HUDEP-2 (cell line): ENCODE results near the gene ETNK2.

ENCODE experiments used
- DNase-seq, 76 experiments: peaks; one replicate each; lab custom pipeline; 2025; ENCODE audit not compliant: unreplicated experiment in 76 of 76; lab: John Stamatoyannopoulos, UW

ETNK2 gene

GRCh38 chr1:204149635-204150565 lies 1.9 kb downstream of the ETNK2 start:
- no peak for DNase-seq

- no peak for DNase-seq
Measured at GRCh38 chr1:204149107-204149506, 2.7 kb downstream of the ETNK2 start.

- no peak for DNase-seq
Measured at GRCh38 chr1:204147406-204148383, 4.1 kb downstream of the ETNK2 start.

GRCh38 chr1:204146965-204147364 lies 4.9 kb downstream of the ETNK2 start:
- no peak for DNase-seq

GRCh38 chr1:204146309-204146708 lies 5.5 kb downstream of the ETNK2 start:
- DNase-seq, result no peak

GRCh38 chr1:204145033-204145504 lies 6.8 kb downstream of the ETNK2 start:
- DNase-seq, result no peak

- no peak for DNase-seq
Measured at GRCh38 chr1:204143276-204144041, 8.4 kb downstream of the ETNK2 start.

GRCh38 chr1:204142032-204142974 lies 9.5 kb downstream of the ETNK2 start:
- DNase-seq, result no peak

GRCh38 chr1:204141131-204141530 lies 10.7 kb downstream of the ETNK2 start:
- no peak for DNase-seq

- no peak for DNase-seq
Measured at GRCh38 chr1:204139952-204140351, 11.9 kb downstream of the ETNK2 start.

GRCh38 chr1:204139088-204139487 lies 12.8 kb downstream of the ETNK2 start:
- DNase-seq, result no peak

- no peak for DNase-seq
Measured at GRCh38 chr1:204136814-204137213, 15.0 kb downstream of the ETNK2 start.

- no peak for DNase-seq
Measured at GRCh38 chr1:204134103-204134502, 17.7 kb downstream of the ETNK2 start.

- no peak for DNase-seq
Measured at GRCh38 chr1:204132718-204133117, 19.1 kb downstream of the ETNK2 start.

- no peak for DNase-seq
Measured at GRCh38 chr1:204131978-204132377, 19.9 kb downstream of the ETNK2 start.

- DNase-seq, result peak in 7 of 76 experiments; percentile 3 to 28 (median 9)
Measured at GRCh38 chr1:204130981-204131892, 20.6 kb downstream of the ETNK2 start.

- no peak for DNase-seq
Measured at GRCh38 chr1:204130178-204130577, 21.7 kb downstream of the ETNK2 start.
